ENCODE measurements around the gene PSMA1. TPM values are rescaled to one million over a fixed set of nuclear protein-coding genes. Genes with fewer than 3 reads are reported as not detected.
A peak's percentile ranks its signal among the peaks of the same experiment; 100 is the strongest.

The PSMA1 gene
- total and polyA plus RNA-seq, 2 of the 13 experiments (the other 11 are each of a cell fraction or from before 2014, with no cell fraction given), result 188 to 229 TPM

- TF ChIP-seq AHDC1 (CRISPR knock-in tag; IDR thresholded peaks at IDR 0.05; ENCODE audit: borderline replicate concordance), result no peak
- TF ChIP-seq NFRKB (IDR thresholded peaks at IDR 0.05), result no peak
- no peak for TF ChIP-seq DNMT3B (CRISPR knock-in tag; conservative IDR thresholded peaks at IDR 0.05)
- TF ChIP-seq ZBTB7B (CRISPR knock-in tag; IDR thresholded peaks at IDR 0.05), result 0 out of 2 replicates have a peak, but pooled peaks have one; percentile 4
- TF ChIP-seq TRAFD1 (CRISPR knock-in tag; IDR thresholded peaks at IDR 0.05; ENCODE audit: borderline replicate concordance), result no peak
- peak; percentile 30; the same call in 1 of the 2 replicates for TF ChIP-seq ZNF646 (CRISPR knock-in tag; IDR thresholded peaks at IDR 0.05)
- TF ChIP-seq GMEB2 (CRISPR knock-in tag; IDR thresholded peaks at IDR 0.05; ENCODE audit: low read depth), result no peak
- no peak; the same call in 1 of the 2 replicates for TF ChIP-seq ZMAT3 (CRISPR knock-in tag; conservative IDR thresholded peaks at IDR 0.05)
- peak; percentile 54; the same call in 1 of the 2 replicates for TF ChIP-seq ZNF790 (CRISPR knock-in tag; IDR thresholded peaks at IDR 0.05; ENCODE audit: borderline replicate concordance)
- no peak for TF ChIP-seq NFE2L1 (CRISPR knock-in tag; IDR thresholded peaks at IDR 0.05; ENCODE audit: borderline replicate concordance)
- no peak for TF ChIP-seq SKI (IDR thresholded peaks at IDR 0.05; ENCODE audit: partially characterized antibody)
- no peak for TF ChIP-seq HIVEP1 (CRISPR knock-in tag; IDR thresholded peaks at IDR 0.05)
- no peak for TF ChIP-seq ZNF720 (CRISPR knock-in tag; IDR thresholded peaks at IDR 0.05)
Measured at GRCh38 chr11:14499178-14499559, 21.0 kb downstream of the PSMA1 start (continued).
